Embryonic facial prominence (tissue), 1 donor: ENCODE measurements around the gene CALHM4.

Experiments used
- DNase-seq: peaks from one replicate; pipeline ENCODE4 v3.0.0-alpha.2; 2016; ENCODE audit errors: extremely low spot score

CALHM4 gene

GRCh38 chr6:116553451-116553850 lies at the start of gene CALHM4:
Gene CALHM4 (plus strand): TSS chr6:116553751. CDS start chr6:116553794, 43 bp downstream.
- DNase-seq, result no peak

GRCh38 chr6:116507324-116507723 lies 46.2 kb upstream of the CALHM4 start:
- no peak for DNase-seq

GRCh38 chr6:116508527-116508926 lies 45.0 kb upstream of the CALHM4 start:
- DNase-seq, result no peak

- DNase-seq, result peak; percentile 5
Measured at GRCh38 chr6:116511424-116512110, 42.0 kb upstream of the CALHM4 start, which contains the start of gene CALHM5. Gene CALHM5 (plus strand): TSS chr6:116511639. CDS start chr6:116511697, 58 bp downstream.

- DNase-seq, result no peak
Measured at GRCh38 chr6:116512111-116512559, 41.4 kb upstream of the CALHM4 start.

- DNase-seq, result peak; percentile 5
Measured at GRCh38 chr6:116512734-116513133, 40.8 kb upstream of the CALHM4 start.

GRCh38 chr6:116513224-116513875 lies 40.2 kb upstream of the CALHM4 start:
- no peak for DNase-seq

- DNase-seq, result no peak
Measured at GRCh38 chr6:116514111-116514510, 39.4 kb upstream of the CALHM4 start.

- DNase-seq, result no peak
Measured at GRCh38 chr6:116515141-116515540, 38.4 kb upstream of the CALHM4 start.

- no peak for DNase-seq
Measured at GRCh38 chr6:116518621-116519368, 34.8 kb upstream of the CALHM4 start.

- DNase-seq, result no peak
Measured at GRCh38 chr6:116522896-116523295, 30.7 kb upstream of the CALHM4 start.

- no peak for DNase-seq
Measured at GRCh38 chr6:116524236-116524635, 29.3 kb upstream of the CALHM4 start.

GRCh38 chr6:116528133-116528532 lies 25.4 kb upstream of the CALHM4 start:
- no peak for DNase-seq

GRCh38 chr6:116528780-116529179 lies 24.8 kb upstream of the CALHM4 start:
- DNase-seq, result no peak

GRCh38 chr6:116529466-116530290 lies 23.9 kb upstream of the CALHM4 start:
- no peak for DNase-seq

- no peak for DNase-seq
Measured at GRCh38 chr6:116530436-116530835, 23.1 kb upstream of the CALHM4 start.

- peak; percentile 38 for DNase-seq
Measured at GRCh38 chr6:116531675-116532570, 21.6 kb upstream of the CALHM4 start.

GRCh38 chr6:116533233-116533957 lies 20.2 kb upstream of the CALHM4 start:
- DNase-seq, result no peak

GRCh38 chr6:116535109-116535508 lies 18.4 kb upstream of the CALHM4 start:
- no peak for DNase-seq

GRCh38 chr6:116536216-116536621 lies 17.3 kb upstream of the CALHM4 start:
- DNase-seq, result peak; percentile 56
